HL-60 (cell line): Measurements from ENCODE around the gene ZC3H7A.
"Not testable (repeated sequence)": the region's sequence is repeated elsewhere in the genome, so short reads cannot be mapped to it uniquely, and the experiment has no call there.

Source experiments
- DNase-seq, 2 experiments: peaks; one replicate each; pipeline ENCODE4 v3.0.0-alpha.2; 2010 to 2020; ENCODE audit warnings: low read depth in 1 of 2, low spot score in 1 of 2
- H3K27ac ChIP-seq: fragments of 250-450 bp; sonication (Bioruptor Pico); replicated peaks from 2 replicates; pipeline ENCODE4 v1.5.1; 2020; ENCODE audit warnings: mild to moderate bottlenecking, moderate library complexity
- H3K27me3 ChIP-seq: fragments of 250-450 bp; sonication (Bioruptor Pico); 2 replicates; pipeline ENCODE4 v1.5.1; 2021; ENCODE audit warnings: mild to moderate bottlenecking, moderate library complexity; ENCODE audit not compliant: insufficient read depth, poor library complexity, severe bottlenecking
- H3K4me3 ChIP-seq: replicated peaks from 2 replicates; pipeline ENCODE4 v1.5.1; 2011; ENCODE audit warnings: mild to moderate bottlenecking, control low read depth, low read length; ENCODE audit not compliant: insufficient read depth
- CTCF ChIP-seq: IDR thresholded peaks from one replicate; pipeline ENCODE4 v1.5.1; 2011; ENCODE audit warnings: low read length, control low read depth, inconsistent platforms; ENCODE audit not compliant: insufficient read depth
- GABPA ChIP-seq: IDR thresholded peaks from 2 replicates; pipeline ENCODE4 v1.6.1; 2012; ENCODE audit warnings: low read depth
- POLR2AphosphoS5 ChIP-seq: IDR thresholded peaks from 2 replicates; pipeline ENCODE4 v1.6.1; 2012; ENCODE audit warnings: low read depth
- REST ChIP-seq: IDR thresholded peaks from 2 replicates; pipeline ENCODE4 v1.6.1; 2012; ENCODE audit warnings: low read depth; ENCODE audit not compliant: insufficient replicate concordance
- SPI1 ChIP-seq: IDR thresholded peaks from 2 replicates; pipeline ENCODE4 v1.6.1; 2012; ENCODE audit warnings: low read depth, mild to moderate bottlenecking, borderline replicate concordance

Gene ZC3H7A

GRCh38 chr16:11825520-11826165, 28.6 kb upstream of the ZC3H7A start:
- not testable (repeated sequence) for DNase-seq, H3K27ac ChIP-seq, H3K4me3 ChIP-seq, H3K27me3 ChIP-seq

DNA sequence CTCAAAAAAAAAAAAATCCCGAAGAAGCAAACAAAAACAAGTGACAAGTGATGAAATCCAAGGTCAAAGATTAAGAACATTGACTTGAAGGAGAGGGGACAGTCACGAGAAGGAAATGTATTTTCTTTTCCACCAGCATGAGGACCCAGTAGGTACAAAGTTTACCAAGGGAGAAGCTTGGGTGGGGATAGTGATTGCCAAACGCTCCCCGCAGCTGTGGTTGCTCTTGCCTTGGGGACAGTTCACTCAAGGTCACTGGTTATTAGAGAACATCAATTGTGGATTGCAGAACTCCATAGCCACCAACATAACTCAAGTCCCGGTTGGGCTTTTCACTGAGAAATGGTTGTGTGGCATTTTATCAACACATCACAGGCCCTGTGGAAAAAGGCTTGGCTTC, 27.3 kb upstream of the ZC3H7A start:
- Histone ChIP-seq H3K27me3 (no peaks in the 10 kb centered on the region), H3K4me3 (no peak overlapping the region), H3K27ac (peak overlapping the region; percentile 27)
- peak; percentile 24 to 88 for DNase-seq
- TF ChIP-seq CTCF (no peak), GABPA (no peak), POLR2AphosphoS5 (peak; percentile 68), SPI1 (peak; percentile 36; the same call in 1 of the 2 replicates), REST (no peak)

GRCh38 chr16:11823645-11824044, 26.6 kb upstream of the ZC3H7A start:
- H3K27ac ChIP-seq, H3K27me3 ChIP-seq, DNase-seq, H3K4me3 ChIP-seq: not testable (repeated sequence)

GRCh38 chr16:11819798-11820197, 22.7 kb upstream of the ZC3H7A start:
- no peaks in the 10 kb centered on the region for H3K27me3 ChIP-seq
- no peak overlapping the region for H3K27ac ChIP-seq
- peak in 1 of 2 experiments; percentile 81 for DNase-seq
- no peak overlapping the region for H3K4me3 ChIP-seq
- no peak for TF ChIP-seq REST
- TF ChIP-seq SPI1, result peak; percentile 99

GRCh38 chr16:11818970-11819369, 21.9 kb upstream of the ZC3H7A start:
- not testable (repeated sequence) for H3K27ac ChIP-seq, DNase-seq, H3K4me3 ChIP-seq, H3K27me3 ChIP-seq

DNA sequence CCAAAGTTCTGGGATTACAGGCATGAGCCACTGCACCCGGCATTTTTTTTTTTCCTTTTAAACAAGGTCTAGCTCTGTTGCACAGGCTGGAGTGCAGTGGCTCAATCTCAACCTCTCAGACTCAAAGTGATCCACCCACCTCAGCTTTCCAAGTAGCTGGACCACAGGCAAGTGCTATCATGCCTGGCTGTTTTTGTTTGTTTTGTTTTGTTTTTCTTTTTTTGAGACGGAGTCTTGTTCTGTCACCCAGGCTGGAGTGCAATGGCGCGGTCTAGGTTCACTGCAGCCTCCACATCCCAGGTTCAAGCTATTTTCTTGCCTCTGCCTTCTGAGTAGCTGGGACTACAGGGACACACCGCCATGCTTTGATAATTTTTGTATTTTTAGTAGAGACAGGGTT, 19.1 kb upstream of the ZC3H7A start:
- no peak for DNase-seq
- Histone ChIP-seq H3K4me3 (no peak overlapping the region), H3K27me3 (no peaks in the 10 kb centered on the region), H3K27ac (no peak overlapping the region)
- no peak for TF ChIP-seq GABPA
- TF ChIP-seq CTCF, result no peak
- no peak for TF ChIP-seq SPI1
- no peak for TF ChIP-seq REST
- TF ChIP-seq POLR2AphosphoS5, result no peak
